ENCODE data around the gene ABCC10. TPM values are rescaled to one million over a fixed set of nuclear protein-coding genes. Genes with fewer than 3 reads are reported as not detected.

Gene ABCC10
- total RNA-seq, 2 donors from 2014 or later, result 24.3 to 58.9 TPM

GRCh38 chr6:43442935-43443334, 15.6 kb downstream of the ABCC10 start:
- Histone ChIP-seq H3K27me3 (replicated peaks; ENCODE audit: insufficient read depth) (no peaks in the 10 kb centered on the region), H3K4me1 (ENCODE audit: control insufficient read depth in 1 of 2, low read depth in 2 of 2) (no peaks in the 10 kb centered on the region), H3K36me3 (peaks cover 65% of the 10 kb centered on the region), H3K9me3 (no peaks in the 10 kb centered on the region), H3K27ac (no peak overlapping the region), H3K4me3 (no peak overlapping the region)
- DNase-seq (ENCODE audit: low spot score), result no peak
- TF ChIP-seq, protein P1, sequence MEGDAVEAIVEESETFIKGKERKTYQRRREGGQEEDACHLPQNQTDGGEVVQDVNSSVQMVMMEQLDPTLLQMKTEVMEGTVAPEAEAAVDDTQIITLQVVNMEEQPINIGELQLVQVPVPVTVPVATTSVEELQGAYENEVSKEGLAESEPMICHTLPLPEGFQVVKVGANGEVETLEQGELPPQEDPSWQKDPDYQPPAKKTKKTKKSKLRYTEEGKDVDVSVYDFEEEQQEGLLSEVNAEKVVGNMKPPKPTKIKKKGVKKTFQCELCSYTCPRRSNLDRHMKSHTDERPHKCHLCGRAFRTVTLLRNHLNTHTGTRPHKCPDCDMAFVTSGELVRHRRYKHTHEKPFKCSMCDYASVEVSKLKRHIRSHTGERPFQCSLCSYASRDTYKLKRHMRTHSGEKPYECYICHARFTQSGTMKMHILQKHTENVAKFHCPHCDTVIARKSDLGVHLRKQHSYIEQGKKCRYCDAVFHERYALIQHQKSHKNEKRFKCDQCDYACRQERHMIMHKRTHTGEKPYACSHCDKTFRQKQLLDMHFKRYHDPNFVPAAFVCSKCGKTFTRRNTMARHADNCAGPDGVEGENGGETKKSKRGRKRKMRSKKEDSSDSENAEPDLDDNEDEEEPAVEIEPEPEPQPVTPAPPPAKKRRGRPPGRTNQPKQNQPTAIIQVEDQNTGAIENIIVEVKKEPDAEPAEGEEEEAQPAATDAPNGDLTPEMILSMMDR (IDR thresholded peaks at IDR 0.05), result no peak
- no peak for ATAC-seq (ENCODE audit: insufficient number of reproducible peaks, low FRiP score, low read depth)

GRCh38 chr6:43444036-43444435, 16.7 kb downstream of the ABCC10 start:
- no peaks in the 10 kb centered on the region for H3K4me1 ChIP-seq (ENCODE audit: control insufficient read depth in 1 of 2, low read depth in 2 of 2)
- H3K9me3 ChIP-seq, result no peaks in the 10 kb centered on the region
- H3K27ac ChIP-seq, result no peak overlapping the region
- no peak overlapping the region for H3K4me3 ChIP-seq
- DNase-seq (ENCODE audit: low spot score), result no peak
- H3K36me3 ChIP-seq, result peaks cover 73% of the 10 kb centered on the region
- H3K27me3 ChIP-seq (replicated peaks; ENCODE audit: insufficient read depth), result no peaks in the 10 kb centered on the region
- ATAC-seq (ENCODE audit: insufficient number of reproducible peaks, low FRiP score, low read depth), result no peak
- TF ChIP-seq, protein P1 (IDR thresholded peaks at IDR 0.05), result no peak

- H3K9me3 ChIP-seq, result no peaks in the 10 kb centered on the region
- peaks cover 76% of the 10 kb centered on the region for H3K36me3 ChIP-seq
- H3K27me3 ChIP-seq (replicated peaks; ENCODE audit: insufficient read depth), result no peaks in the 10 kb centered on the region
- no peak for DNase-seq (ENCODE audit: low spot score)
- TF ChIP-seq, protein P1 (IDR thresholded peaks at IDR 0.05), result no peak
- H3K27ac ChIP-seq, result no peak overlapping the region
- ATAC-seq (ENCODE audit: insufficient number of reproducible peaks, low FRiP score, low read depth), result no peak
- H3K4me1 ChIP-seq (ENCODE audit: control insufficient read depth in 1 of 2, low read depth in 2 of 2), result no peaks in the 10 kb centered on the region
- no peak overlapping the region for H3K4me3 ChIP-seq
Observed at GRCh38 chr6:43444582-43444981, 17.2 kb downstream of the ABCC10 start.

- Histone ChIP-seq H3K27me3 (replicated peaks; ENCODE audit: insufficient read depth) (no peaks in the 10 kb centered on the region), H3K4me3 (no peak overlapping the region), H3K9me3 (no peaks in the 10 kb centered on the region), H3K36me3 (peaks cover 77% of the 10 kb centered on the region), H3K27ac (no peak overlapping the region), H3K4me1 (ENCODE audit: control insufficient read depth in 1 of 2, low read depth in 2 of 2) (no peaks in the 10 kb centered on the region)
- TF ChIP-seq, protein P1 (IDR thresholded peaks at IDR 0.05), result no peak
- no peak for ATAC-seq (ENCODE audit: insufficient number of reproducible peaks, low FRiP score, low read depth)
- DNase-seq (ENCODE audit: low spot score), result no peak
Observed at GRCh38 chr6:43445576-43445975, 18.2 kb downstream of the ABCC10 start.

GRCh38 chr6:43447604-43448003, 20.3 kb downstream of the ABCC10 start:
- Histone ChIP-seq H3K4me3 (no peak overlapping the region), H3K27ac (no peak overlapping the region), H3K9me3 (no peaks in the 10 kb centered on the region), H3K27me3 (replicated peaks; ENCODE audit: insufficient read depth) (no peaks in the 10 kb centered on the region), H3K4me1 (ENCODE audit: control insufficient read depth in 1 of 2, low read depth in 2 of 2) (no peaks in the 10 kb centered on the region), H3K36me3 (peaks cover 70% of the 10 kb centered on the region)
- TF ChIP-seq, protein P1 (IDR thresholded peaks at IDR 0.05), result no peak
- ATAC-seq (ENCODE audit: insufficient number of reproducible peaks, low FRiP score, low read depth), result no peak
- DNase-seq (ENCODE audit: low spot score), result no peak

Measured in thoracic aorta (tissue), 2 donors.